ENCODE results near the gene DSCAML1.

DSCAML1 gene

GRCh38 chr11:117593065-117593464, 204.0 kb downstream of the DSCAML1 start:
- Mint-ChIP-seq H3K36me3 (ENCODE audit: low read depth) (no peaks in the 10 kb centered on the region), H3K4me1 (no peaks in the 10 kb centered on the region), H3K9me3 (no peaks in the 10 kb centered on the region), H3K27me3 (peaks cover 17% of the 10 kb centered on the region), H3K27ac (no peak overlapping the region), H3K4me3 (no peak overlapping the region)
- ATAC-seq (no peak), DNase-seq (no peak)

- Mint-ChIP-seq H3K36me3 (ENCODE audit: low read depth) (no peaks in the 10 kb centered on the region), H3K9me3 (no peaks in the 10 kb centered on the region), H3K27me3 (peaks cover 13% of the 10 kb centered on the region), H3K27ac (no peak overlapping the region), H3K4me1 (no peaks in the 10 kb centered on the region), H3K4me3 (no peak overlapping the region)
- no peak for DNase-seq
- no peak for ATAC-seq
Observed at GRCh38 chr11:117591316-117592039, 205.5 kb downstream of the DSCAML1 start.

- no peaks in the 10 kb centered on the region for H3K4me1 Mint-ChIP-seq
- no peaks in the 10 kb centered on the region for H3K9me3 Mint-ChIP-seq
- ATAC-seq (no peak), DNase-seq (no peak)
- H3K27ac Mint-ChIP-seq: no peak overlapping the region
- no peak overlapping the region for H3K4me3 Mint-ChIP-seq
- peaks cover under 1% of the 10 kb centered on the region for H3K27me3 Mint-ChIP-seq
- H3K36me3 Mint-ChIP-seq (ENCODE audit: low read depth): no peaks in the 10 kb centered on the region
Observed at GRCh38 chr11:117589063-117589462, 208.0 kb downstream of the DSCAML1 start.

- no peaks in the 10 kb centered on the region for H3K4me1 Mint-ChIP-seq
- DNase-seq: no peak
- no peaks in the 10 kb centered on the region for H3K36me3 Mint-ChIP-seq (ENCODE audit: low read depth)
- no peak overlapping the region for H3K4me3 Mint-ChIP-seq
- H3K27me3 Mint-ChIP-seq: peaks cover 3% of the 10 kb centered on the region
- H3K27ac Mint-ChIP-seq: no peak overlapping the region
- no peak for ATAC-seq
- no peaks in the 10 kb centered on the region for H3K9me3 Mint-ChIP-seq
Observed at GRCh38 chr11:117588166-117588810, 208.7 kb downstream of the DSCAML1 start.

GRCh38 chr11:117587416-117587815, 209.6 kb downstream of the DSCAML1 start:
- H3K4me1 Mint-ChIP-seq: no peaks in the 10 kb centered on the region
- no peaks in the 10 kb centered on the region for H3K36me3 Mint-ChIP-seq (ENCODE audit: low read depth)
- no peak overlapping the region for H3K4me3 Mint-ChIP-seq
- peaks cover 3% of the 10 kb centered on the region for H3K27me3 Mint-ChIP-seq
- no peak overlapping the region for H3K27ac Mint-ChIP-seq
- ATAC-seq (no peak), DNase-seq (no peak)
- H3K9me3 Mint-ChIP-seq: no peaks in the 10 kb centered on the region

GRCh38 chr11:117586392-117586791, 210.6 kb downstream of the DSCAML1 start:
- no peak for ATAC-seq
- H3K4me1 Mint-ChIP-seq: no peaks in the 10 kb centered on the region
- no peak overlapping the region for H3K4me3 Mint-ChIP-seq
- no peaks in the 10 kb centered on the region for H3K9me3 Mint-ChIP-seq
- DNase-seq: no peak
- H3K36me3 Mint-ChIP-seq (ENCODE audit: low read depth): no peaks in the 10 kb centered on the region
- no peak overlapping the region for H3K27ac Mint-ChIP-seq
- peaks cover 3% of the 10 kb centered on the region for H3K27me3 Mint-ChIP-seq

- Mint-ChIP-seq H3K27me3 (peaks cover 3% of the 10 kb centered on the region), H3K27ac (no peak overlapping the region), H3K9me3 (no peaks in the 10 kb centered on the region), H3K4me3 (no peak overlapping the region), H3K4me1 (no peaks in the 10 kb centered on the region), H3K36me3 (ENCODE audit: low read depth) (no peaks in the 10 kb centered on the region)
- DNase-seq: no peak
- ATAC-seq: no peak
Observed at GRCh38 chr11:117585631-117586030, 211.4 kb downstream of the DSCAML1 start.

GRCh38 chr11:117584056-117584830, 212.8 kb downstream of the DSCAML1 start:
- ATAC-seq: no peak
- no peak overlapping the region for H3K27ac Mint-ChIP-seq
- H3K36me3 Mint-ChIP-seq (ENCODE audit: low read depth): no peaks in the 10 kb centered on the region
- H3K4me3 Mint-ChIP-seq: no peak overlapping the region
- H3K27me3 Mint-ChIP-seq: peaks cover 5% of the 10 kb centered on the region
- H3K4me1 Mint-ChIP-seq: no peaks in the 10 kb centered on the region
- H3K9me3 Mint-ChIP-seq: no peaks in the 10 kb centered on the region
- no peak for DNase-seq

GRCh38 chr11:117583063-117583801, 213.8 kb downstream of the DSCAML1 start:
- H3K9me3 Mint-ChIP-seq: no peaks in the 10 kb centered on the region
- H3K36me3 Mint-ChIP-seq (ENCODE audit: low read depth): no peaks in the 10 kb centered on the region
- H3K27ac Mint-ChIP-seq: no peak overlapping the region
- no peaks in the 10 kb centered on the region for H3K4me1 Mint-ChIP-seq
- H3K4me3 Mint-ChIP-seq: no peak overlapping the region
- no peak for DNase-seq
- ATAC-seq: no peak
- peaks cover 6% of the 10 kb centered on the region for H3K27me3 Mint-ChIP-seq

- no peak overlapping the region for H3K4me3 Mint-ChIP-seq
- H3K9me3 Mint-ChIP-seq: no peaks in the 10 kb centered on the region
- H3K27ac Mint-ChIP-seq: no peak overlapping the region
- H3K36me3 Mint-ChIP-seq (ENCODE audit: low read depth): no peaks in the 10 kb centered on the region
- DNase-seq (no peak), ATAC-seq (no peak)
- no peaks in the 10 kb centered on the region for H3K4me1 Mint-ChIP-seq
- H3K27me3 Mint-ChIP-seq: peaks cover 6% of the 10 kb centered on the region
Observed at GRCh38 chr11:117582433-117582832, 214.6 kb downstream of the DSCAML1 start.

GRCh38 chr11:117580866-117581265, 216.2 kb downstream of the DSCAML1 start:
- H3K36me3 Mint-ChIP-seq (ENCODE audit: low read depth): no peaks in the 10 kb centered on the region

GRCh38 chr11:117579161-117579560, 217.9 kb downstream of the DSCAML1 start:
- no peak overlapping the region for H3K27ac Mint-ChIP-seq
- peaks cover 6% of the 10 kb centered on the region for H3K27me3 Mint-ChIP-seq
- no peak for ATAC-seq
- no peaks in the 10 kb centered on the region for H3K4me1 Mint-ChIP-seq
- no peaks in the 10 kb centered on the region for H3K9me3 Mint-ChIP-seq
- DNase-seq: no peak
- H3K4me3 Mint-ChIP-seq: no peak overlapping the region
- no peaks in the 10 kb centered on the region for H3K36me3 Mint-ChIP-seq (ENCODE audit: low read depth)

More at GRCh38 chr11:117580866-117581265, 216.2 kb downstream of the DSCAML1 start:
- DNase-seq (no peak), ATAC-seq (no peak)
- Mint-ChIP-seq H3K9me3 (no peaks in the 10 kb centered on the region), H3K4me1 (no peaks in the 10 kb centered on the region), H3K4me3 (no peak overlapping the region), H3K27ac (no peak overlapping the region), H3K27me3 (peaks cover 6% of the 10 kb centered on the region)

- no peaks in the 10 kb centered on the region for H3K4me1 Mint-ChIP-seq
Observed at GRCh38 chr11:117575856-117576255, 221.2 kb downstream of the DSCAML1 start.

GRCh38 chr11:117574551-117574950, 222.5 kb downstream of the DSCAML1 start:
- Mint-ChIP-seq H3K27ac (no peak overlapping the region), H3K27me3 (peaks cover 4% of the 10 kb centered on the region), H3K4me3 (no peak overlapping the region), H3K4me1 (no peaks in the 10 kb centered on the region), H3K9me3 (no peaks in the 10 kb centered on the region), H3K36me3 (ENCODE audit: low read depth) (no peaks in the 10 kb centered on the region)
- no peak for DNase-seq
- ATAC-seq: no peak

More at GRCh38 chr11:117575856-117576255, 221.2 kb downstream of the DSCAML1 start:
- no peak for ATAC-seq
- no peak overlapping the region for H3K27ac Mint-ChIP-seq
- peaks cover 4% of the 10 kb centered on the region for H3K27me3 Mint-ChIP-seq
- no peaks in the 10 kb centered on the region for H3K36me3 Mint-ChIP-seq (ENCODE audit: low read depth)
- no peak overlapping the region for H3K4me3 Mint-ChIP-seq
- no peak for DNase-seq
- H3K9me3 Mint-ChIP-seq: no peaks in the 10 kb centered on the region
